Mucosa of rectum (tissue), 2 donors: ENCODE data around the gene ARL1.
"Not testable (repeated sequence)": the region's sequence is repeated elsewhere in the genome, so short reads cannot be mapped to it uniquely, and the experiment has no call there.

Experiments
- H3K27ac ChIP-seq, 2 donors: one replicate each; pipeline ENCODE4 v1.7.0; 2013; ENCODE audit warnings: inconsistent platforms in 2 of 2, low read depth in 2 of 2, low read length in 2 of 2
- H3K27me3 ChIP-seq, 2 donors: one replicate each; pipeline ENCODE4 v1.7.0; 2013; ENCODE audit warnings: low read length in 2 of 2; ENCODE audit not compliant: control insufficient read depth in 2 of 2, insufficient read depth in 2 of 2
- H3K36me3 ChIP-seq, 2 donors: one replicate each; pipeline ENCODE4 v1.7.0; 2013; ENCODE audit warnings: low read length in 2 of 2; ENCODE audit not compliant: control insufficient read depth in 2 of 2, insufficient read depth in 2 of 2
- H3K4me1 ChIP-seq, 2 donors: one replicate each; pipeline ENCODE4 v1.7.0; 2013; ENCODE audit warnings: low read length in 2 of 2, mild to moderate bottlenecking in 1 of 2; ENCODE audit not compliant: control insufficient read depth in 2 of 2, insufficient read depth in 2 of 2
- H3K4me3 ChIP-seq, 2 donors: one replicate each; pipeline ENCODE4 v1.7.0; 2013; ENCODE audit warnings: low read length in 2 of 2
- H3K9ac ChIP-seq, 2 donors: one replicate each; pipeline ENCODE4 v1.7.0; 2013; ENCODE audit warnings: low read length in 2 of 2, low read depth in 1 of 2, mild to moderate bottlenecking in 1 of 2
- H3K9me3 ChIP-seq, 2 donors: one replicate each; pipeline ENCODE4 v1.7.0; 2013; ENCODE audit warnings: low read length in 2 of 2; ENCODE audit not compliant: control insufficient read depth in 2 of 2
- donor health status: healthy.
- donor health status: Normal muscosa, but diverticular disease.

The ARL1 gene

DNA sequence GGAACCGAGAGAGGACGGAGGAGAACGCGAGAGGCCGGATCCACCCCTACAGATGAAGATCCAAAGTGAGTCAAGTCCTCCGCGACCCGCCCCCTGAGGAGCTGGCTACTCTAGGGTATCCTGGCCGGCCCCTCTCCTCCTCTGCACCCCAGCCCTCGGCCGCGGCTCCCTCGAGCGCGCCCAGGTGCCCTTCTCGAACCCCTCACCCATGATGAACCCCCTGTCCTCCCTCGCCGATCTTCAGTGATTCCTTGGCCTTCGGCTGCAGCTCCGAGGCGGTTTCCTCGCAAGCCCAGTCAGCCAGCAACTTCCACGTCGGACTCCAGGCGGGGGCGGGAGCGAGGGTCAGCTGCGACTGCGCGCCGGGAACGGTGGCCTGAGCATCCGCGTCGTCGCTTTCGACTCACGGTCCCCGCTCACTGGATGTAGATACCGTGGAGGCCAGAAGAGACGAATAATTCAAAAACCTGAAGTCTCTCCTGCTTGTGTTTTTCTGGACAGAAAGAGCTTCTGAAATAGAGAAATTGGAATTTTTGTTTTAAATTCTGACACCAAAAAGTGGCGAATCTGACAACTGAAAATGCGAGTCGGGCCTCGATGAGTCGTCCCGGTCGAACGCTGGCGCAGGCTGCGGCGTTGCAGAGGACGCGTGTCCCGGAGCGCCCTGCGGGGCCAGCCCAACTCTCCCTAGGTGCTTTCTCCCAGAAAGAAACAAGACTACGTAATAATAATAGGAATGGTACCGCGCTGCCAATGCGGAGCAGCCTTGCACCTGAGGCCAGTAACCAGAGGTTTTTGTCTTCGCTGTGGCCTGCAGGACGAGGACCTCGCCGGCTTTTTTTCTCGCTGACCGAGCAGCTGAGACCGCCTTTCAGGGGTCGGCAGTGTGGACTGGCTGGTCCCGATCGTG is at the start of gene ARL1:
Gene ARL1 (minus strand): TSS at position 337 of the 910 bp plus-strand sequence. CDS start 127 bp downstream, at position 210.
- H3K4me1 ChIP-seq: peaks cover 4 to 10% of the 10 kb centered on the region in 2 donors
- H3K27ac ChIP-seq: peak within 1 kb of the TSS; percentile 91 to 93
- H3K9me3 ChIP-seq: no peaks in the 10 kb centered on the region
- no peaks in the 10 kb centered on the region for H3K27me3 ChIP-seq
- H3K4me3 ChIP-seq: peak within 1 kb of the TSS; percentile 91 to 99
- peaks cover 0 to 1% of the 10 kb centered on the region in 2 donors for H3K36me3 ChIP-seq
- peak within 1 kb of the TSS; percentile 84 to 93 for H3K9ac ChIP-seq

DNA sequence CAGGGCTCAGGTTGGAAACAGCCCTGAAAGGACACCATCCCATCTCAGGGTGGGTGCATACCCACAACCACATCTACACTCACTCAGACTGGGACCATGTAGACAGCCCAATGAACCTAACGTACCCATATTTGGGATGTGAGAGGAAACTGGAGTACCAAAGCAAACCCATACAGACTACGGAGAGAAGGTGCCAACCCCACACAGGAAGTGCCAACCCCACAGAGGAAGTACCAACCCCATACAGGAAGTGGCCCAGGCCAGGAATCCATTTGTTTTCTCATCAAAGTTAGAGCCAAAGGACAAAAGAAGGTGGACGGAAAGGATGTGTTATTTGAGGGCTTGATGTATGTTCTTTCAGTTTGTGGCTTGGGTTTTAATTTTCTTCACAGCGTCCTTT is 48.1 kb upstream of the ARL1 start:
- H3K27ac ChIP-seq: no peak overlapping the region
- no peaks in the 10 kb centered on the region for H3K36me3 ChIP-seq
- H3K27me3 ChIP-seq: no peaks in the 10 kb centered on the region
- no peak overlapping the region for H3K9ac ChIP-seq
- H3K4me1 ChIP-seq: peaks cover 0 to 2% of the 10 kb centered on the region in 2 donors
- no peaks in the 10 kb centered on the region for H3K9me3 ChIP-seq
- no peak overlapping the region for H3K4me3 ChIP-seq

DNA sequence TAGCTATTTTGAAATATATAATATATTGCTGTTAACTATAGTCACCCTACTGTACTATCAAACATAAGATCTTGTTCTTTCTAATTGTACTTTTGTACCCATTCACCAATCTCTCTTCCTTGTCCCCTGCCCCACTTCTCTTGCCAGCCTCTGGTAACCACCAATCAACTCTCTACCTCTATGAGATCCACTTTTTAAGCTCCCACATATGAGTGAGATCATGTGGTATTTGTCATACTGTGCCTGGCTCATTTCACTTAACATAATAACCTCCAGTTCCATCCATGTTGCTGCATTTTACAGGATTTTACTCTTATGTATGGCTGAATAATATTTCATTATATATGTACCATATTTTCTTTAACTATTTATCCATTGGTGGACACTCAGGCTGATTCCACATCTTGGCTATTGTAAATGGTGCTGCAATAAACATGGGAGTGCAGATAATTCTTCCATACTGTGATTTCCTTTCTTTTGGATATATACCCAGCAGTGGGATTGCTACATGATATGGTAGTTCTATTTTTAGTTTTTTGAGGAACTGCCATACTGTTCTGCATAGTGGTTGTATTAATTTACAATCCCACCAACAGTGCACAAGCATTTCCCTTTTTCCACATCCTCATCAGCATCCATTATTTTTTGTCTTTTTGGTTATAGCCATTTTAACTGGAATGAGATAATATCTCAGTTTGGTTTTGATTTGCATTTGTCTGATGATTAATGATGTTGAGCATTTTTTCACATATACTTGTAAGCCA is 34.1 kb upstream of the ARL1 start:
- H3K4me1 ChIP-seq: no peaks in the 10 kb centered on the region
- no peak overlapping the region for H3K9ac ChIP-seq
- H3K27me3 ChIP-seq: no peaks in the 10 kb centered on the region
- no peak overlapping the region for H3K4me3 ChIP-seq
- no peaks in the 10 kb centered on the region for H3K9me3 ChIP-seq
- no peak overlapping the region for H3K27ac ChIP-seq
- H3K36me3 ChIP-seq: no peaks in the 10 kb centered on the region

DNA sequence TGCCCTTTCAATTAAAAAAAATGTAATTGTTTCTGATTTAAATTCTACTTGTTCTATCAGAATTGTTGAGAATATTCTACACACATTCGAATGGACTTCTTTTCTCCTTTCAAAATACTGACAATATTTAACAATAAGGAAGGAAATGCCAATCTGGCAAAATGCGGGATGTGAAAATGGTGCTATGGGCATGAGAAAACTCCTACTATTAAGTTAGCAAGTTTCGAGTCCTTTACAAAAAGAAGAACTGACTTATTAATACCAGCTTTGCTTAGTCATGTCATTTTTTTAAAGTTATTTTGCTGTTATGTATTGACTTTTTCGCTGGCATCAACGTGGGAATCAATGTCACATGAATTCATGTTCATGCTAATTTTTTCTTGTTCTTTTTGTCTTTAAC is 31.7 kb upstream of the ARL1 start:
- no peaks in the 10 kb centered on the region for H3K36me3 ChIP-seq
- H3K27ac ChIP-seq: no peak overlapping the region
- no peak overlapping the region for H3K4me3 ChIP-seq
- H3K9me3 ChIP-seq: no peaks in the 10 kb centered on the region
- no peaks in the 10 kb centered on the region for H3K4me1 ChIP-seq
- no peak overlapping the region for H3K9ac ChIP-seq
- no peaks in the 10 kb centered on the region for H3K27me3 ChIP-seq

DNA sequence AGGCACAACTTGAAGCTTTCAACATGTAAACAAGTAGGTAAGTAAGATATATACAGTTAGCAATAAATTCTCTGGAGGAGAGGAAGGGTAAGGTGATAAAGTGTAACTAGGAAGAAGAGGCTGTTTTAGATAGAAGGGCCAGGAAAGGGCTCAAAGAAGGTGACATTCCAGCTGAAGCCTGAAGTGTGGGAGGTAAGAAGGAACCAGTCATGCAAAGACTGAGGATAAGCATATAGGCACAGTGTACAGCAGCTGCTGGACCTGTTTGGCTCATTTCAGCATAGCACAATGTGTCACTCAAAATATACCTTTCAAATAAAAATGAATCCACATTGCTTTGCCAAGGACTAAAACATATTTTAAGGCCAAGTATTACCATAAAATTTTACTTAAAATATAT is 28.6 kb upstream of the ARL1 start:
- H3K4me1 ChIP-seq: no peaks in the 10 kb centered on the region
- H3K27me3 ChIP-seq: no peaks in the 10 kb centered on the region
- H3K27ac ChIP-seq: no peak overlapping the region
- no peak overlapping the region for H3K9ac ChIP-seq
- no peaks in the 10 kb centered on the region for H3K9me3 ChIP-seq
- no peaks in the 10 kb centered on the region for H3K36me3 ChIP-seq
- no peak overlapping the region for H3K4me3 ChIP-seq

DNA sequence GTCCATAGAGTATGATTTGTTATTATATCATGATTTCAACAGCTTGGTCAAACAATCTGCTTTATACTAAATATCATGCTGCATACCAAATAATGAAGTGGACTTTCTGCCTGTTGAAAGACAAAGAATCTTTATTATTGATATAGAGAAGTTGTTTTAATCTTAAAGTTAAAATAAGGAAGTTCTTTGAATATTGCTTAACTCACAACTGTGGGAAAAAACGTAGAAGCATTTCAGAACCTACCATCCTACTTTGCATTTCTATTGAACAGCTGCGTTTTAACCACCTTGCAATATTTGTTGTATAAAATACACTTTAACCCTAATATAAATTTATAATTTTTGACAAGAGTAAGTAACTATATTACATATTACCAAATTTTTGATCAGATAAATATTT is 22.9 kb upstream of the ARL1 start:
- no peaks in the 10 kb centered on the region for H3K4me1 ChIP-seq
- no peak overlapping the region for H3K4me3 ChIP-seq
- H3K9me3 ChIP-seq: no peaks in the 10 kb centered on the region
- H3K36me3 ChIP-seq: no peaks in the 10 kb centered on the region
- H3K27ac ChIP-seq: no peak overlapping the region
- no peak overlapping the region for H3K9ac ChIP-seq
- H3K27me3 ChIP-seq: no peaks in the 10 kb centered on the region

DNA sequence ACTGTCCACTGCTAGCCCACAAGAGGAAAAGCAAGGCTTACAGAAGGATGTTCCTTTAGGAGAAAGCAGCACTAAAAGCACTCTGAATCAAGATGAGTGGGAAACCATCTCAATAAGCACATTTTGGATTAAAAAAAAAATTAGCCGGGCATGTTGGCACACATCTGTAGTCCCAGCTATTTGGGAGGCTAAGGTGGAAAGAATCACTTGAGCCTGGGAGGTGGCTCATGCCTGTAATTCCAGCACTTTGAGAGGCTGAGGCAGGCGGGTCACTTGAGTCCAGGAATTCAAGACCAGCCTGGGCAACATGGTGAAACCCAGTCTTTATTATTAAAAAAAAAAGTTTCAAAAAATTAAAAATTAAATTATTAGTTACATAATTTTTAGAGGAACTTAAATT is 17.0 kb upstream of the ARL1 start:
- Histone ChIP-seq H3K36me3 (no peaks in the 10 kb centered on the region), H3K4me1 (no peaks in the 10 kb centered on the region), H3K4me3 (no peak overlapping the region), H3K9me3 (no peaks in the 10 kb centered on the region), H3K27ac (no peak overlapping the region), H3K9ac (no peak overlapping the region), H3K27me3 (no peaks in the 10 kb centered on the region)

DNA sequence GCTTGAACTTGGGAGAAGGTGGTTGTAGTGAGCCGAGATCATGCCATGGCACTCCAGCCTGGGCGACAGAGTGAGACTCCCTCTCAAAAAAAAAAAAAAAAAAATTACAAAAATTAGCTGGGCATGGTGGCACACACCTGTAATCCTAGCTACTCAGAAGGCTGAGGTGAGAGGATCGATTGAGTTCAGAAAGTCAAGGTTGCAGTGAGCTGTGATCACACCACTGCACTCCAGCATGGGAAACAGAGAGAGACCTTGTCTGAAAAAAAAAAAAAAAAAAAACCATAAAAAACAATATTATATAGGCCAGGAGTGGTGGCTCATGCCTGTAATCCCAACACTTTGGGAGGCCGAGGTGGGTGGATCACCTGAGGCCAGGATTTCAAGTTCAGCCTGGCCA is 14.5 kb upstream of the ARL1 start:
- H3K9ac ChIP-seq, H3K27ac ChIP-seq, H3K4me1 ChIP-seq, H3K36me3 ChIP-seq, H3K4me3 ChIP-seq, H3K9me3 ChIP-seq, H3K27me3 ChIP-seq: not testable (repeated sequence)

DNA sequence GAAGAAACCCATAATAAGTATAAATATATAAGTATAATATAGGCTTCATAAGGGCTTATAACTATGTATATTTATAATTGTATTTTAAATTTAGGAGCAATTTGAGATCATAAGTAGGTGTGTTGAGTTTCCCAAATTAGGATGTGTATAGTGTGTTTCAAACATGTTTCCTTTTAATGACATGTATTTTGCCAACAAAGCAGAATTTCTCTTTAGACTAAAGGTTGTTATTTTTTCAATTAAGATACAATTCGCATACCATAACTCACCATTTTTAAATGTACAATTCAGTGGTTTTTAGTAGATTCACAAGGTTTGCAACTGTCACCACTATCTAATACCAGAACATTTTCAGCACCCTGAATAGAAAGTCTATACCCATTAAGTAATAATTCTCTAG is 7.7 kb upstream of the ARL1 start:
- Histone ChIP-seq H3K27ac (no peak overlapping the region), H3K4me3 (no peak overlapping the region), H3K36me3 (no peaks in the 10 kb centered on the region), H3K4me1 (no peaks in the 10 kb centered on the region), H3K9me3 (no peaks in the 10 kb centered on the region), H3K27me3 (no peaks in the 10 kb centered on the region), H3K9ac (no peak overlapping the region)

DNA sequence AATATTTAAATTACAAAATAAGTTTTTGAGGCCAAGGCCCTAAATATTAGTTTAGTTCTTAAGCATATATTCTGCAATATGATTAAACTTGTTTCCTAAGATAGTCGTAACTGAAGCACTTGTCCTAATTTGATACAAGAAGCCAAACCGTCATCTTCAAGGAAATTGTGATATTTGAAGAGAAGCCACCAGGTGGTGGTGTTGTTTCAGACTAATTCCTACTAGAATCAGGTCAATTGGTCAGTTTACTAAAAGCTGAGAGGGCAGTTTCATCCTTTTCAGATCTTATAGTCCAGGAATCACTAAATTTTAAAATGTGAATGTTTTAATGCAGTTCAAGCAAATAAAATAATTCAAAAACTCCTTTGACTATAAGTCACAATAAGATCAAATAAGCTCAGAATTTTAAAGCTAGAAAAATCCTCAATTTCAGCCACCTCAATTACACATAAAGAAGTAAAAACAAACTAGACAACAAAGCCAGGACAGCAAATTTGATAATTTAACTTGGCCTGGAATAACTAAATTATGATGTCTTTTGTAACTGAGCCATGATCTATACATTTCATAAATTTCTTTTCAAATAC is 7.1 kb upstream of the ARL1 start:
- Histone ChIP-seq H3K9me3 (no peaks in the 10 kb centered on the region), H3K4me1 (no peaks in the 10 kb centered on the region), H3K27ac (no peak overlapping the region), H3K4me3 (no peak overlapping the region), H3K36me3 (no peaks in the 10 kb centered on the region), H3K9ac (no peak overlapping the region), H3K27me3 (no peaks in the 10 kb centered on the region)
